Brain microvascular endothelial cell (primary cell): ENCODE measurements around the gene PJVK.
"Not testable (repeated sequence)": the region's sequence is repeated elsewhere in the genome, so short reads cannot be mapped to it uniquely, and the experiment has no call there.

Source experiments
- DNase-seq: peaks from one replicate; pipeline ENCODE4 v3.0.0-alpha.2; 2020
- H3K27ac ChIP-seq: fragments of 250-450 bp; sonication (Bioruptor Pico); 2 replicates; pipeline ENCODE4 v1.5.1; 2020; ENCODE audit warnings: mild to moderate bottlenecking, moderate library complexity
- H3K27me3 ChIP-seq: fragments of 250-450 bp; sonication (Bioruptor Pico); replicated peaks from 2 replicates; pipeline ENCODE4 v1.5.1; 2020; ENCODE audit warnings: mild to moderate bottlenecking
- H3K36me3 ChIP-seq: fragments of 250-450 bp; sonication (Bioruptor Pico); replicated peaks from 2 replicates; pipeline ENCODE4 v1.5.1; 2020; ENCODE audit warnings: mild to moderate bottlenecking
- H3K4me3 ChIP-seq: 2 replicates; pipeline ENCODE4 v1.5.1; 2011; ENCODE audit warnings: low read depth, mild to moderate bottlenecking, control low read depth, low read length, moderate library complexity
- CTCF ChIP-seq: IDR thresholded peaks from 2 replicates; pipeline ENCODE4 v1.5.1; 2011; ENCODE audit warnings: low read depth, mild to moderate bottlenecking, moderate library complexity, low read length, control low read depth, inconsistent platforms; ENCODE audit errors: missing control alignments
- in situ Hi-C: cut with HindIII; loops from 2 replicates; pipeline ENCODE4 v1.10.0; 2017; ENCODE audit warnings: low sequenced_read_pairs, low pct_ligation_motif_present

The PJVK gene

GRCh38 chr2:178418426-178418825, 32.8 kb upstream of the PJVK start:
- DNase-seq: no peak
- Histone ChIP-seq H3K27me3 (no peaks in the 10 kb centered on the region), H3K36me3 (no peaks in the 10 kb centered on the region), H3K4me3 (no peak overlapping the region), H3K27ac (no peak overlapping the region)
- TF ChIP-seq CTCF: no peak
- in situ Hi-C loops: loop anchor here (25.0 kb wide), 1 partner anchor 281 kb away; no protein-coding TSS in a partner anchor

GRCh38 chr2:178419123-178419522, 32.1 kb upstream of the PJVK start:
- H3K27ac ChIP-seq: no peak overlapping the region
- no peaks in the 10 kb centered on the region for H3K36me3 ChIP-seq
- no peak overlapping the region for H3K4me3 ChIP-seq
- peak; percentile 40 for TF ChIP-seq CTCF
- DNase-seq: peak; percentile 31
- in situ Hi-C loops: loop anchor here (25.0 kb wide), 1 partner anchor 282 kb away; no protein-coding TSS in a partner anchor
- H3K27me3 ChIP-seq: no peaks in the 10 kb centered on the region

GRCh38 chr2:178420463-178420999, 30.6 kb upstream of the PJVK start:
- Histone ChIP-seq H3K4me3 (no peak overlapping the region), H3K27me3 (no peaks in the 10 kb centered on the region), H3K36me3 (no peaks in the 10 kb centered on the region), H3K27ac (no peak overlapping the region)
- DNase-seq: no peak
- TF ChIP-seq CTCF: no peak
- in situ Hi-C loops: loop anchor here (25.0 kb wide), 1 partner anchor 283 kb away; no protein-coding TSS in a partner anchor

GRCh38 chr2:178422097-178422496, 29.1 kb upstream of the PJVK start:
- no peaks in the 10 kb centered on the region for H3K27me3 ChIP-seq
- no peak for TF ChIP-seq CTCF
- in situ Hi-C loops: loop anchor here (25.0 kb wide), 1 partner anchor 285 kb away; no protein-coding TSS in a partner anchor
- no peak for DNase-seq
- no peak overlapping the region for H3K4me3 ChIP-seq
- no peaks in the 10 kb centered on the region for H3K36me3 ChIP-seq
- H3K27ac ChIP-seq: no peak overlapping the region

- not testable (repeated sequence) for H3K27ac ChIP-seq, H3K4me3 ChIP-seq
- in situ Hi-C loops: loop anchor here (25.0 kb wide), 1 partner anchor 286 kb away; no protein-coding TSS in a partner anchor
Measured at GRCh38 chr2:178423746-178424145, 27.4 kb upstream of the PJVK start.

GRCh38 chr2:178425255-178425827, 25.8 kb upstream of the PJVK start:
- TF ChIP-seq CTCF: no peak
- in situ Hi-C loops: no loop called here
- peaks cover 24% of the 10 kb centered on the region for H3K36me3 ChIP-seq

More at GRCh38 chr2:178423746-178424145, 27.4 kb upstream of the PJVK start:
- DNase-seq, H3K27me3 ChIP-seq: not testable (repeated sequence)
- peaks cover 10% of the 10 kb centered on the region for H3K36me3 ChIP-seq

More at GRCh38 chr2:178425255-178425827, 25.8 kb upstream of the PJVK start:
- H3K4me3 ChIP-seq: no peak overlapping the region
- H3K27me3 ChIP-seq: no peaks in the 10 kb centered on the region
- DNase-seq: no peak
- H3K27ac ChIP-seq: no peak overlapping the region
